Spleen (tissue), 7 donors: ENCODE results near the gene MPPED2.

Source experiments
- CTCF ChIP-seq, 11 experiments: fragments of 200-600 bp in 7 of 11; fragments of 450-650 bp in 4 of 11; sonication (generic) in 4 of 11; IDR thresholded peaks in 8 of 11; conservative IDR thresholded peaks in 3 of 11; 1 replicate in 7 of 11; 2 replicates in 4 of 11; pipeline versions ENCODE4 v1.4.0 to v1.8.0; 2016 to 2021; ENCODE audit warnings: antibody characterized with exemption in 11 of 11, inconsistent platforms in 4 of 11, mild to moderate bottlenecking in 1 of 11
- POLR2AphosphoS5 ChIP-seq, 3 donors: sonication (generic); formaldehyde crosslinking; IDR thresholded peaks; one replicate each; pipeline ENCODE4 v1.5.1; 2017; ENCODE audit warnings: antibody characterized with exemption in 3 of 3
- donor health status: DM: no; HTN: no; CAD: no; lungs with moderate emphysema.
- donor health status: DM: no; HTN: no; CAD: no.
- donor health status: DM: no; HTN: no; CAD: no.

- peak in 7 of 11 experiments; percentile 5 to 46 (median 35) for TF ChIP-seq CTCF (IDR thresholded peaks at IDR 0.05 in 8 of 11, conservative IDR thresholded peaks at IDR 0.05 in 3 of 11)
- peak in 2 of 3 donors; percentile 48 to 49 for TF ChIP-seq POLR2AphosphoS5 (IDR thresholded peaks at IDR 0.05)
Measured at GRCh38 chr11:30586251-30587144, at the start of gene MPPED2.
